Naive thymus-derived CD4-positive, alpha-beta T cell (primary cell): Measurements from ENCODE around the gene TRMU. TPM values are rescaled to one million over a fixed set of nuclear protein-coding genes. Genes with fewer than 3 reads are reported as not detected.

ENCODE experiments used
- ATAC-seq: fragments of 150-1000 bp; cut with Tn5 transposase; 2 replicates; pipeline ENCODE4 v1.10.0; 2021; ENCODE audit warnings: mild to moderate bottlenecking, moderate library complexity
- CTCF ChIA-PET: fragments of 350-600 bp; sonication (Branson Sonifier 250); formaldehyde crosslinking; loops from one replicate; lab custom pipeline; 2021; ENCODE audit warnings: antibody characterized with exemption; lab: Charles Lee
- POLR2A ChIA-PET: fragments of 350-600 bp; sonication (Branson Sonifier 250); formaldehyde crosslinking; loops from one replicate; lab custom pipeline; 2021; ENCODE audit warnings: antibody characterized with exemption, inconsistent platforms; lab: Charles Lee
- DNase-seq, 9 donors: peaks; one replicate each; pipeline versions ENCODE4 v3.0.0 to v3.0.0-alpha.2; 2020 to 2022; ENCODE audit warnings: mixed read lengths in 1 of 9
- H3K27ac ChIP-seq: one replicate; pipeline ENCODE4 v1.7.0; 2013; ENCODE audit warnings: mild to moderate bottlenecking, low read depth, low read length, moderate library complexity
- H3K27me3 ChIP-seq, 2 donors: one replicate each; pipeline ENCODE4 v1.7.0; 2013; ENCODE audit warnings: low read length in 2 of 2, mild to moderate bottlenecking in 2 of 2, moderate library complexity in 2 of 2; ENCODE audit not compliant: control insufficient read depth in 2 of 2, insufficient read depth in 2 of 2
- H3K36me3 ChIP-seq, 3 experiments: 1 replicate in 2 of 3; 2 replicates in 1 of 3; pipeline ENCODE4 v1.7.0; 2013; ENCODE audit warnings: low read length in 3 of 3, mild to moderate bottlenecking in 3 of 3, moderate library complexity in 1 of 3; ENCODE audit not compliant: insufficient read depth in 3 of 3, control insufficient read depth in 2 of 3
- H3K4me1 ChIP-seq, 2 donors: one replicate each; pipeline ENCODE4 v1.7.0; 2013; ENCODE audit warnings: low read length in 2 of 2, mild to moderate bottlenecking in 2 of 2, moderate library complexity in 1 of 2; ENCODE audit not compliant: control insufficient read depth in 2 of 2, insufficient read depth in 2 of 2
- H3K4me3 ChIP-seq: 2 replicates; pipeline ENCODE4 v1.7.0; 2013; ENCODE audit warnings: mild to moderate bottlenecking, low read length
- H3K9me3 ChIP-seq, 3 experiments: 1 replicate in 2 of 3; 2 replicates in 1 of 3; pipeline ENCODE4 v1.7.0; 2013; ENCODE audit warnings: low read length in 3 of 3; ENCODE audit not compliant: control insufficient read depth in 2 of 3
- H3K27ac Mint-ChIP-seq, 9 donors: one replicate each; pipeline ENCODE4 v1.8.0; 2020 to 2022; ENCODE audit warnings: mixed read lengths in 9 of 9, mild to moderate bottlenecking in 8 of 9, moderate library complexity in 5 of 9, inconsistent platforms in 2 of 9
- H3K27me3 Mint-ChIP-seq, 5 donors: one replicate each; pipeline ENCODE4 v1.8.0; 2021 to 2022; ENCODE audit warnings: mixed read lengths in 5 of 5, mild to moderate bottlenecking in 1 of 5
- H3K36me3 Mint-ChIP-seq, 5 donors: one replicate each; pipeline ENCODE4 v1.8.0; 2020 to 2022; ENCODE audit warnings: mixed read lengths in 5 of 5, mild to moderate bottlenecking in 3 of 5, inconsistent platforms in 1 of 5
- H3K4me1 Mint-ChIP-seq, 7 donors: one replicate each; pipeline ENCODE4 v1.8.0; 2020 to 2022; ENCODE audit warnings: mixed read lengths in 7 of 7, mild to moderate bottlenecking in 3 of 7, inconsistent platforms in 1 of 7
- H3K4me3 Mint-ChIP-seq, 10 donors: one replicate each; pipeline ENCODE4 v1.8.0; 2020 to 2022; ENCODE audit warnings: mild to moderate bottlenecking in 10 of 10, mixed read lengths in 10 of 10, moderate library complexity in 6 of 10, inconsistent platforms in 2 of 10
- H3K9me3 Mint-ChIP-seq, 11 donors: one replicate each; pipeline ENCODE4 v1.8.0; 2020 to 2022; ENCODE audit warnings: mixed read lengths in 11 of 11, mild to moderate bottlenecking in 4 of 11, inconsistent platforms in 1 of 11, moderate library complexity in 1 of 11
- intact Hi-C, 2 donors: fragments of 100-400 bp; cut with micrococcal nuclease; formaldehyde crosslinking; loops; one replicate each; pipeline ENCODE4 v1.15.1; 2023
- polyA plus RNA-seq, 2 donors: library from polyadenylated mRNA; unstranded; fragments of 300-500 nt; fragmentation: Illumina TruSeq; gene quantifications; one replicate each; pipeline ENCODE4 v1.2.3, GENCODE V29; 2021
- total RNA-seq, 6 experiments: library from RNA in 5 of 6; stranded (reverse) in 5 of 6; gene quantifications; 1 replicate in 5 of 6; 2 replicates in 1 of 6; pipeline ENCODE4 v1.2.3 and lab custom pipeline; 2021 to 2026

Gene TRMU
- total and polyA plus RNA-seq, 7 experiments from 2014 or later = 17.9 to 92.1 (median 58.7) TPM

GRCh38 chr22:46369716-46370583 lies 34.4 kb downstream of the TRMU start:
- CTCF ChIA-PET = no interaction called here
- H3K36me3 Mint-ChIP-seq = no peaks in the 10 kb centered on the region
- H3K4me1 ChIP-seq = peaks cover 28 to 61% of the 10 kb centered on the region in 2 donors
- ATAC-seq (no peak), DNase-seq (no peak)
- intact Hi-C loops = no loop called here
- H3K4me3 Mint-ChIP-seq = peak overlapping the region in 5 of 10 donors; percentile 25 to 74 (median 60)
- H3K27me3 ChIP-seq = no peaks in the 10 kb centered on the region
- peak overlapping the region in 5 of 9 donors; percentile 56 to 87 (median 85) for H3K27ac Mint-ChIP-seq
- H3K9me3 ChIP-seq = peaks cover 0 to under 1% (median 0%) of the 10 kb centered on the region in 3 experiments
- H3K27ac ChIP-seq = no peak overlapping the region
- H3K4me1 Mint-ChIP-seq = peaks cover 0 to 43% (median 36%) of the 10 kb centered on the region in 7 donors
- H3K36me3 ChIP-seq = no peaks in the 10 kb centered on the region
- H3K4me3 ChIP-seq = no peak overlapping the region
- POLR2A ChIA-PET = no interaction called here
- H3K9me3 Mint-ChIP-seq = peaks cover 0 to 7% (median 0%) of the 10 kb centered on the region in 11 donors
- H3K27me3 Mint-ChIP-seq = peaks cover 0 to 20% (median 8%) of the 10 kb centered on the region in 5 donors

GRCh38 chr22:46370584-46371291 lies 35.2 kb downstream of the TRMU start:
- H3K4me1 ChIP-seq = peaks cover 28 to 61% of the 10 kb centered on the region in 2 donors
- peak; percentile 55 for ATAC-seq
- peaks cover 0 to 50% (median 39%) of the 10 kb centered on the region in 7 donors for H3K4me1 Mint-ChIP-seq
- peaks cover 0 to 24% (median 11%) of the 10 kb centered on the region in 5 donors for H3K27me3 Mint-ChIP-seq
- intact Hi-C loops = no loop called here
- POLR2A ChIA-PET = no interaction called here
- CTCF ChIA-PET = no interaction called here
- peak overlapping the region in 5 of 9 donors; percentile 56 to 87 (median 85) for H3K27ac Mint-ChIP-seq
- peak overlapping the region in 8 of 10 donors; percentile 15 to 74 (median 44) for H3K4me3 Mint-ChIP-seq
- H3K4me3 ChIP-seq = no peak overlapping the region
- H3K36me3 Mint-ChIP-seq = peaks cover 0 to 1% (median 0%) of the 10 kb centered on the region in 5 donors
- H3K27ac ChIP-seq = no peak overlapping the region
- H3K9me3 Mint-ChIP-seq = peaks cover under 1 to 14% (median 6%) of the 10 kb centered on the region in 11 donors
- H3K9me3 ChIP-seq = peaks cover 0 to 7% (median 0%) of the 10 kb centered on the region in 3 experiments
- no peaks in the 10 kb centered on the region for H3K27me3 ChIP-seq
- DNase-seq = peak in 2 of 9 donors; percentile 22 to 30
- H3K36me3 ChIP-seq = no peaks in the 10 kb centered on the region

- no peak overlapping the region for H3K27ac ChIP-seq
- CTCF ChIA-PET = no interaction called here
- H3K4me1 Mint-ChIP-seq = peaks cover 0 to 53% (median 39%) of the 10 kb centered on the region in 7 donors
Observed at GRCh38 chr22:46371623-46372226, 36.2 kb downstream of the TRMU start.

GRCh38 chr22:46372686-46373085 lies 37.2 kb downstream of the TRMU start:
- ChIA-PET CTCF (interaction anchor here (1.3 kb wide), 1 partner anchor 171 kb away, joined by 3 read pairs; no protein-coding TSS in a partner anchor), POLR2A (no interaction called here)
- peaks cover 0 to 5% (median 0%) of the 10 kb centered on the region in 5 donors for H3K36me3 Mint-ChIP-seq
- H3K4me1 Mint-ChIP-seq = peaks cover 0 to 53% (median 38%) of the 10 kb centered on the region in 7 donors
- peaks cover 28 to 60% of the 10 kb centered on the region in 2 donors for H3K4me1 ChIP-seq
- no peaks in the 10 kb centered on the region for H3K36me3 ChIP-seq
- H3K9me3 ChIP-seq = peaks cover 0 to 14% (median 0%) of the 10 kb centered on the region in 3 experiments
- peaks cover 0 to 26% (median 13%) of the 10 kb centered on the region in 5 donors for H3K27me3 Mint-ChIP-seq
- H3K4me3 Mint-ChIP-seq = peak overlapping the region in 3 of 10 donors; percentile 35 to 79 (median 68)
- H3K27ac Mint-ChIP-seq = peak overlapping the region in 2 of 9 donors; percentile 21 to 70
- intact Hi-C loops = no loop called here
- DNase-seq (no peak), ATAC-seq (no peak)
- no peaks in the 10 kb centered on the region for H3K27me3 ChIP-seq
- no peak overlapping the region for H3K27ac ChIP-seq
- H3K9me3 Mint-ChIP-seq = peaks cover 4 to 31% (median 10%) of the 10 kb centered on the region in 11 donors
- H3K4me3 ChIP-seq = no peak overlapping the region

More at GRCh38 chr22:46371623-46372226, 36.2 kb downstream of the TRMU start:
- peaks cover 0 to 11% (median 0%) of the 10 kb centered on the region in 3 experiments for H3K9me3 ChIP-seq
- Mint-ChIP-seq H3K4me3 (peak overlapping the region in 4 of 10 donors; percentile 31 to 60 (median 50)), H3K9me3 (peaks cover 4 to 24% (median 10%) of the 10 kb centered on the region in 11 donors), H3K27me3 (peaks cover 0 to 26% (median 13%) of the 10 kb centered on the region in 5 donors), H3K27ac (peak overlapping the region in 1 of 9 donors; percentile 39), H3K36me3 (peaks cover 0 to 5% (median 0%) of the 10 kb centered on the region in 5 donors)
- DNase-seq (no peak), ATAC-seq (no peak)
- H3K4me1 ChIP-seq = peaks cover 28 to 61% of the 10 kb centered on the region in 2 donors
- H3K27me3 ChIP-seq = no peaks in the 10 kb centered on the region
- no peak overlapping the region for H3K4me3 ChIP-seq
- intact Hi-C loops = no loop called here
- H3K36me3 ChIP-seq = no peaks in the 10 kb centered on the region
- POLR2A ChIA-PET = interaction anchor here (0.7 kb wide), 1 partner anchor 363 kb away, joined by 3 read pairs; no protein-coding TSS in a partner anchor

DNA sequence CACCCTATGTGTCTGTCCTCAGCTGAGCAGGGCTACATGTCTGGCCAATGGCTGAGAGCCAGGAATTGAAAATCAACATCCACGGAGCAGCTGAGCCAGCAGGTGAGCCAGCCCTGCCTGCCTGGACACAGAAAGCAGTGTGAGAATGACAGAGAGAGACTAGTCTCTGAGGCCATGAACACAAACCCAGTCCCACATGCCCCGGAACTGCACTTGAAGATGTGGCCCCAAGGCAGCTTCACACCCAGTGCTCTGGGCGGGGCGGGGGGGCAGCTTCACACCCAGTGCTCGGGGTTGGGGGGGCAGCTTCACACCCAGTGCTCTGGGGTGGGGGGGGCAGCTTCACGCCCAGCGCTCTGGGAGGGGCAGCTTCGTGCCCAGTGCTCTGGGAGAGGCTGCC lies 37.6 kb downstream of the TRMU start:
- CTCF ChIA-PET = interaction anchor here (1.3 kb wide), 1 partner anchor 170 kb away, joined by 3 read pairs; no protein-coding TSS in a partner anchor
- Histone ChIP-seq H3K4me3 (no peak overlapping the region), H3K9me3 (peaks cover 0 to 14% (median 0%) of the 10 kb centered on the region in 3 experiments), H3K36me3 (no peaks in the 10 kb centered on the region), H3K27ac (no peak overlapping the region), H3K27me3 (no peaks in the 10 kb centered on the region), H3K4me1 (peaks cover 28 to 56% of the 10 kb centered on the region in 2 donors)
- DNase-seq (no peak), ATAC-seq (peak; percentile 36)
- peaks cover 4 to 31% (median 10%) of the 10 kb centered on the region in 11 donors for H3K9me3 Mint-ChIP-seq
- H3K4me1 Mint-ChIP-seq = peaks cover 0 to 53% (median 35%) of the 10 kb centered on the region in 7 donors
- intact Hi-C loops = no loop called here
- peaks cover 0 to 5% (median 0%) of the 10 kb centered on the region in 5 donors for H3K36me3 Mint-ChIP-seq
- H3K27ac Mint-ChIP-seq = peak overlapping the region in 1 of 9 donors; percentile 70
- peak overlapping the region in 3 of 10 donors; percentile 35 to 79 (median 68) for H3K4me3 Mint-ChIP-seq
- H3K27me3 Mint-ChIP-seq = peaks cover 0 to 26% (median 13%) of the 10 kb centered on the region in 5 donors
- POLR2A ChIA-PET = no interaction called here
